ENCODE results near the gene IL3. TPM values are rescaled to one million over a fixed set of nuclear protein-coding genes. Genes with fewer than 3 reads are reported as not detected.

The IL3 gene
- total and polyA plus RNA-seq, 2 of the 4 experiments (the other 2 are of a cell fraction) = not detected

DNA sequence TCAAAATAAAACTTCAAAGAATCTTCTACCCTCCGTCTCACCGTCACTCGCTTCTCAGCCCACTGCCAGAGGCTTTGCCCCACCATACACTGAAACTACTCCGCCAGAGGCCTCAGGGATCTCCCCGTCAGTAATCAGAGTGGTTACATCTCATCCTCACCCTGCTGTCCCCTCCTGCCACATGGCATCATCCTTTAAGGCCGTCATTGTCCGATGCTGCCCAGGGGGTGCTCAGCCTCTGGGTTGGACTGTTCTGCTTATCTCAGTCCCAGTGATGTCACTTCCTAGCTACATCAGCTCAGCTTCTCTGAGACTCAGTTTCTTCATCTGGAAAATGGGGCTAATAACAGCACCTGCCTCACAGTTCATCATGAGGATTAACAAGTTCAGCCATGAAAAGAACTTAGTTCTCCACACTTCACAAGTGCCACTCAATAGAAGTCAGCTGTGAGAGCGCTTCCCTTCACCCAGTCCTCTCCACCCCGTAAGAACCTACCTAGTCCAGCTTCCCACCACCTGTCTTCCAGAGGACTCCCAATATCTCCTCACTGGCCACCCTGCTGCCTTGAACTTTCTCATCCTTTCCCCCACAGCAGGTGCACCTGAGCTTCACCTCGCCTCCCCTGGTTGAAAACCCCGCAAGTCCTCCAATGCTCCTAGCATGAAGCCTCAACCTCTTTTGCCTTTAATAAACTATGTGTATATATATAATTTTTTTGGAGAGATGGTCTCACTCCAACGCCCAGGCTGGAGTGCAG, 2.8 kb upstream of the IL3 start (continued):
- TF ChIP-seq, protein P1, sequence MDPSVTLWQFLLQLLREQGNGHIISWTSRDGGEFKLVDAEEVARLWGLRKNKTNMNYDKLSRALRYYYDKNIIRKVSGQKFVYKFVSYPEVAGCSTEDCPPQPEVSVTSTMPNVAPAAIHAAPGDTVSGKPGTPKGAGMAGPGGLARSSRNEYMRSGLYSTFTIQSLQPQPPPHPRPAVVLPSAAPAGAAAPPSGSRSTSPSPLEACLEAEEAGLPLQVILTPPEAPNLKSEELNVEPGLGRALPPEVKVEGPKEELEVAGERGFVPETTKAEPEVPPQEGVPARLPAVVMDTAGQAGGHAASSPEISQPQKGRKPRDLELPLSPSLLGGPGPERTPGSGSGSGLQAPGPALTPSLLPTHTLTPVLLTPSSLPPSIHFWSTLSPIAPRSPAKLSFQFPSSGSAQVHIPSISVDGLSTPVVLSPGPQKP (IDR thresholded peaks at IDR 0.05; ENCODE audit: borderline replicate concordance, low read depth, low read length) = no peak
- TF ChIP-seq CHD1 (IDR thresholded peaks at IDR 0.05; ENCODE audit: low read depth, low read length) (no peak), RFX5 (IDR thresholded peaks at IDR 0.05; ENCODE audit: low read depth, low read length) (no peak)

DNA sequence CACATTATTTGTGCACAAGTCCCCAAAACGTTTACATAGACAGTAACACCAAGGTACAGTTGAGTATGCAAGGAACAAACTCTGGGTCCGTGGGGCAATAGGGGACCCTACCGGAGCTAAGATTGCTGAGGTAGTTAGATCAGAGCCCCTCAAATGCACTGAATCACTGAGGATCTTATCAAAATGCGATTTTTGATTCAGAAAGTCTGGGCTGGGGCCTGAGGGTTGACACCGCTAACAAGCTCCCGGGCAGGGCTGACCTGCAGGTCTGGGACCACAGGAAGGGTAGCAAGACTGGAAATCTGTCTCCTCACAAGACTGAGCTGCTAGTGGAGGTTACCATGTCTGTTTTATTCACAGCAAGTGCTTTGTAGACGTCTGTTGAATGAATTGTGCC, 1.8 kb upstream of the IL3 start:
- Histone ChIP-seq H3K4me3 (ENCODE audit: insufficient read depth, low read depth, low read length) (no peak overlapping the region), H4K91ac (ENCODE audit: insufficient read depth, low read depth, low read length) (no peak overlapping the region), H3K79me1 (ENCODE audit: low read depth in 1 of 2, low read length in 2 of 2) (no peaks in the 10 kb centered on the region), H2BK15ac (ENCODE audit: low read depth, low read length) (no peak overlapping the region), H4K8ac (ENCODE audit: low read depth in 2 of 2, low read length in 2 of 2) (no peak overlapping the region), H3K9me3 (ENCODE audit: control insufficient read depth, insufficient read depth, low read length) (no peaks in the 10 kb centered on the region), H4K20me1 (ENCODE audit: insufficient read depth, low read length) (no peaks in the 10 kb centered on the region), H2AK5ac (ENCODE audit: low read depth, low read length) (no peak overlapping the region), H3K27ac (ENCODE audit: insufficient read depth, low read length) (no peak overlapping the region), H3K36me3 (ENCODE audit: control insufficient read depth, insufficient read depth, low read length) (no peaks in the 10 kb centered on the region), H3K14ac (replicated peaks; ENCODE audit: low read depth, low read length) (no peak overlapping the region), H2BK120ac (ENCODE audit: low read depth, low read length) (no peak overlapping the region), H3K4me1 (ENCODE audit: control insufficient read depth, insufficient read depth, low read length) (no peaks in the 10 kb centered on the region), H2BK5ac (ENCODE audit: low read depth, low read length, poor library complexity, severe bottlenecking) (no peak overlapping the region), H3K23ac (ENCODE audit: low read depth, low read length) (no peak overlapping the region), H2AFZ (replicated peaks; ENCODE audit: low read length, poor library complexity) (no peak overlapping the region), H3K9ac (ENCODE audit: low read depth, low read length) (no peak overlapping the region), H3K9me1 (ENCODE audit: insufficient read depth, low read length) (no peaks in the 10 kb centered on the region), H3K4ac (ENCODE audit: low read depth, low read length) (no peak overlapping the region), H4K5ac (ENCODE audit: low read depth, low read length) (no peak overlapping the region), H2AK9ac (replicated peaks; ENCODE audit: low read depth, low read length, poor library complexity) (no peak overlapping the region), H3K27me3 (ENCODE audit: control insufficient read depth, insufficient read depth, low read length) (peaks cover 17% of the 10 kb centered on the region; the same call in 1 of the 2 replicates), H2BK20ac (ENCODE audit: low read depth, low read length) (no peak overlapping the region), H3K4me2 (ENCODE audit: low read depth, low read length) (no peak overlapping the region), H3K18ac (ENCODE audit: low read depth, low read length) (no peak overlapping the region), H3K56ac (ENCODE audit: extremely low read depth, insufficient read depth, low read length) (no peak overlapping the region)
- whole genome bisulfite sequencing, 2 experiments (ENCODE audit: extremely low coverage in 2 of 2, insufficient read length in 1 of 2) = 57% methylated on average over 4 of the region's 7 CpGs; no CpG with 5 or more reads in 1 of the 2 experiments
- ATAC-seq (ENCODE audit: low read depth) = no peak
- intact Hi-C loops (cut with micrococcal nuclease) (no loop called here), in situ Hi-C loops (cut with MboI; ENCODE audit: low sequenced_read_pairs) (no loop called here), dilution Hi-C loops (cut with HindIII; ENCODE audit: low sequenced_read_pairs, unreplicated experiment) (no loop called here)
- POLR2A ChIA-PET (ENCODE audit: unreplicated experiment) = no interaction called here
- no TSS peak for BruUV-seq (replicated peaks)
- DNase-seq = no peak
- CTCF ChIA-PET = interaction anchor here (1.4 kb wide), 1 partner anchor 469 kb away, joined by 3 read pairs; no protein-coding TSS in a partner anchor
- no peak for TF ChIP-seq RFX5 (IDR thresholded peaks at IDR 0.05; ENCODE audit: low read depth, low read length)
